Cardiac muscle cell (in vitro differentiated cells and primary cell): ENCODE data around the gene SORBS2. TPM values are rescaled to one million over a fixed set of nuclear protein-coding genes. Genes with fewer than 3 reads are reported as not detected.

Source experiments
- DNase-seq, 2 donors: peaks; one replicate each; pipeline versions ENCODE4 v3.0.0 to v3.0.0-alpha.2; 2010 to 2017; ENCODE audit warnings: low read depth in 1 of 2, low spot score in 1 of 2
- H3K27ac ChIP-seq: fragments of 200-600 bp; sonication (generic); 2 replicates; pipeline ENCODE4 v1.5.1; 2016
- H3K27me3 ChIP-seq: fragments of 200-600 bp; sonication (generic); 2 replicates; pipeline ENCODE4 v1.6.0; 2016; ENCODE audit warnings: control low read depth
- H3K36me3 ChIP-seq: fragments of 200-600 bp; sonication (generic); 2 replicates; pipeline ENCODE4 v1.5.1; 2016; ENCODE audit warnings: control low read depth
- H3K4me1 ChIP-seq: fragments of 200-600 bp; sonication (generic); 2 replicates; pipeline ENCODE4 v1.8.1; 2017; ENCODE audit warnings: low read depth, mild to moderate bottlenecking, mixed run types
- H3K4me3 ChIP-seq: fragments of 200-600 bp; sonication (generic); 2 replicates; pipeline ENCODE4 v1.5.1; 2016; ENCODE audit warnings: mild to moderate bottlenecking
- H3K9me3 ChIP-seq: fragments of 200-600 bp; sonication (generic); 2 replicates; pipeline ENCODE4 v1.5.1; 2017; ENCODE audit warnings: low read depth, mild to moderate bottlenecking, control low read depth
- CTCF ChIP-seq: IDR thresholded peaks from 2 replicates; pipeline ENCODE4 v1.5.1; 2012; ENCODE audit warnings: low read depth, mild to moderate bottlenecking, low read length
- polyA plus RNA-seq: library from polyadenylated mRNA; unstranded; fragments of >200 nt; fragmentation: Nextera tagmentation; extraction: Ambion mirVana; gene quantifications from 2 replicates; pipeline ENCODE4 v1.2.1, GENCODE V29; 2016
- total RNA-seq: library from RNA; depleted of rRNA; stranded (reverse); fragments of >200 nt; gene quantifications from 2 replicates; pipeline ENCODE4 v1.2.3, GENCODE V29; 2016

The SORBS2 gene
- total and polyA plus RNA-seq, 2 experiments from 2014 or later: 453 to 470 TPM

DNA sequence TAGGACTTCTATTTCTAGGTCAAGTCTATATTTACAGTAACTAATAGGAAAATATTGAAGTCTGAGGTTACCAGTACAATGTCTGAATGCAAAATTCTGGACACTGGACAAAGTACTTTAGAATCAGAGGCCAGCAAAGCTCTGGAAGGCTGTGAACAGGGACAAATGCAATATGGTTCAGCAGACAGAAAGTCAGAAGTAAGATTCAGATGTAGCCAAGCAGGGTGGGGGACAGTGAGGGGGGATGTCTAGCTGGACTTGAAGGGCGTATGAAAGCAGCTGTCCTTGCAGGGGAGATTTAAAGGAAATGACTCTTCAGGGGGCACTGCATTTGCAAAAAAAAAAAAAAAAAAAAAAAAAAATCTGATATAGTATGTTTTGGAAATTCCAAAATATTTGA lies 2.9 kb downstream of the SORBS2 start:
- Histone ChIP-seq H3K4me3 (peak overlapping the region; percentile 55), H3K27ac (peak overlapping the region; percentile 96), H3K27me3 (no peaks in the 10 kb centered on the region), H3K36me3 (no peaks in the 10 kb centered on the region), H3K4me1 (peaks cover 22% of the 10 kb centered on the region), H3K9me3 (no peaks in the 10 kb centered on the region)
- TF ChIP-seq CTCF: no peak
- no peak for DNase-seq

GRCh38 chr4:185805979-185806378 lies 6.0 kb downstream of the SORBS2 start:
- TF ChIP-seq CTCF: no peak

DNA sequence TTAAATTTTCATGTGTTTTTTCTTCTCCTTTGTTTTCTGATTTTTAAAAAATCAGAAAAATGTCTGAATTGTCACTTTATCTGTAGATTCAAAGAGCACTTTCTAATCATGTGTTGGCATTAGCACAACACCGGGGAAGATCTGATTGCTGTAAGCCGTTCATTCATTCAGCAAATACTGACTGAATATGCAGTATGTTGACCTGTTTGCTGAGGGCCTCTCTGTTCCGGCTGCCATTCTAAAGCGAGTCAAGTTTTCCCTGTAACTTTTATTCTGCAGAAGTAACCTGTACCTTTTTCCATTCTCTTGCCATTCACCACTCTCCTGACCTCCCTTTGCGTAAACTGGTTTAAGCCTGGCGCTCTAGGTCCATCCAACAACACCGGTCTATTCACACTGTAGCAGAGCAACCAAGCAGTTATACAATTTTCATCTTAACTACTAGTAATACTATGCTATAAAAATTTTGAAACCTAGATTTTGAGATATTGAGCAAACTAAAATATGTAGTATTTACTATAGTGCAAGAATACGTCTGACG lies 6.7 kb downstream of the SORBS2 start:
- Histone ChIP-seq H3K27ac (no peak overlapping the region), H3K4me3 (no peak overlapping the region), H3K36me3 (no peaks in the 10 kb centered on the region), H3K27me3 (no peaks in the 10 kb centered on the region), H3K4me1 (peaks cover 30% of the 10 kb centered on the region), H3K9me3 (no peaks in the 10 kb centered on the region)
- no peak for DNase-seq
- no peak for TF ChIP-seq CTCF

More at GRCh38 chr4:185805979-185806378, 6.0 kb downstream of the SORBS2 start:
- Histone ChIP-seq H3K4me1 (peaks cover 30% of the 10 kb centered on the region), H3K27me3 (no peaks in the 10 kb centered on the region), H3K36me3 (no peaks in the 10 kb centered on the region), H3K4me3 (no peak overlapping the region), H3K9me3 (no peaks in the 10 kb centered on the region), H3K27ac (no peak overlapping the region)
- DNase-seq: no peak

GRCh38 chr4:185803022-185803421 lies 9.0 kb downstream of the SORBS2 start:
- TF ChIP-seq CTCF: no peak
- DNase-seq: peak in 1 of 2 donors; percentile 39
- no peak overlapping the region for H3K27ac ChIP-seq
- no peaks in the 10 kb centered on the region for H3K9me3 ChIP-seq
- H3K36me3 ChIP-seq: no peaks in the 10 kb centered on the region
- no peak overlapping the region for H3K4me3 ChIP-seq
- H3K27me3 ChIP-seq: no peaks in the 10 kb centered on the region
- peaks cover 40% of the 10 kb centered on the region for H3K4me1 ChIP-seq

DNA sequence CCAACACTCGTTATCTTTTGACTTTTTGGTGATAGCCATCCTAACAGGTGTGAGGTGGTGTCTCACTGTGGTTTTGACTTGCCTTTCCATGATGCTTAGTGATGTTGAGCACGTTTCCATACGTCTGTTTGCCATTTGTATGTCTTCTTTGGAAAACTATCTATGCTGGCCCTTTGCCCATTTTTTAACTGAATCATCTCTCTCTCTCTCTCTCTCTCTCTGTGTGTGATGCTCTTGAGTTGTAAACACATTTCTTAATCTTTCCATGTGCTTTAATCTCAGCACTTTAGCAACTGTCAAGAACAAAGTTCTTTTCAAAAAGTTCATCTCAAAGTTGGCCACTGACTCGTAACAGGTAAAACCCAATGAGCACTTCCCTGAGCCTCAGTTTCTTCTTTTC lies 10.5 kb downstream of the SORBS2 start:
- H3K9me3 ChIP-seq: no peaks in the 10 kb centered on the region
- peaks cover 44% of the 10 kb centered on the region for H3K4me1 ChIP-seq
- TF ChIP-seq CTCF: no peak

More for the DNA sequence above, 10.5 kb downstream of the SORBS2 start:
- H3K4me3 ChIP-seq: no peak overlapping the region
- H3K27me3 ChIP-seq: no peaks in the 10 kb centered on the region
- DNase-seq: no peak
- no peaks in the 10 kb centered on the region for H3K36me3 ChIP-seq
- H3K27ac ChIP-seq: no peak overlapping the region
